Measurements from ENCODE around the gene FTCD.

FTCD gene

DNA sequence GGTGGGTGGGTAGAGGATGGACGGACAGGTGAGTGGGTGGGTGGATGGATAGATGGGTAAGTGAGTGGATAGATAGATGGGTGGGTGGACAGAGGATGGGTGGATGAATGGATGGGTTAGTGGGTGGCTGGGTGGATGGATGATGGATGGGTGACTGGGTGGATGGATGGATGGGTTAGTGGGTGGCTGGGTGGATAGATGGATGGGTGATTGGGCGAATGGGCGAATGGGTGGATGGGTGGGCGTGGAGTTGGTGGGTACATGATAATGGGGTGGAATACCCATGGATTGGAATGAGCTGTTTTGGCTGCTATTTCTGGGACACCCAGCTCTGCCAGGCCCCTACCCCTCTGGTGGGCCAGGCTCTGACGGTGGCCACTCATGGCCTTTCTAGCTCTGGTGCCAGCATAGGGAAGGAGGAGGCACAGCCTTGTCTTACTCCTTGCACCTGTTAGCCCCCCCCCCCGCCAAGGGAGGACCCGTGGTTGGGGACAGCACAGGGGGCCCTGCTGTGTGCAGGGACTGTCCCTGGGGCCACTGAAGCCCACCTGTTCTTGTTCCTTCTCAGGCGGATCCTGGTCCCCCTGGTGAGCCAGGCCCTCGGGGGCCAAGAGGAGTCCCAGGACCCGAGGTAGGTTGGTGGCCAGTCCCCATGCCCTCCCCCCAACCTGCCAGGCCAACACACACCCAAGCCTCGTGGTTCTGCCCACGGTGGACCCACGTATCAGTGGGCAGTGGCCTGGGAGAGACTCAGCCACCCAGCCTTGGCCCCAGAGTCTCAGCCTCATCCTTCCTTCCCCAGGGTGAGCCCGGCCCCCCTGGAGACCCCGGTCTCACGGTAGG, 31.1 kb downstream of the FTCD start:
- no peak for DNase-seq (ENCODE audit: low spot score)

DNA sequence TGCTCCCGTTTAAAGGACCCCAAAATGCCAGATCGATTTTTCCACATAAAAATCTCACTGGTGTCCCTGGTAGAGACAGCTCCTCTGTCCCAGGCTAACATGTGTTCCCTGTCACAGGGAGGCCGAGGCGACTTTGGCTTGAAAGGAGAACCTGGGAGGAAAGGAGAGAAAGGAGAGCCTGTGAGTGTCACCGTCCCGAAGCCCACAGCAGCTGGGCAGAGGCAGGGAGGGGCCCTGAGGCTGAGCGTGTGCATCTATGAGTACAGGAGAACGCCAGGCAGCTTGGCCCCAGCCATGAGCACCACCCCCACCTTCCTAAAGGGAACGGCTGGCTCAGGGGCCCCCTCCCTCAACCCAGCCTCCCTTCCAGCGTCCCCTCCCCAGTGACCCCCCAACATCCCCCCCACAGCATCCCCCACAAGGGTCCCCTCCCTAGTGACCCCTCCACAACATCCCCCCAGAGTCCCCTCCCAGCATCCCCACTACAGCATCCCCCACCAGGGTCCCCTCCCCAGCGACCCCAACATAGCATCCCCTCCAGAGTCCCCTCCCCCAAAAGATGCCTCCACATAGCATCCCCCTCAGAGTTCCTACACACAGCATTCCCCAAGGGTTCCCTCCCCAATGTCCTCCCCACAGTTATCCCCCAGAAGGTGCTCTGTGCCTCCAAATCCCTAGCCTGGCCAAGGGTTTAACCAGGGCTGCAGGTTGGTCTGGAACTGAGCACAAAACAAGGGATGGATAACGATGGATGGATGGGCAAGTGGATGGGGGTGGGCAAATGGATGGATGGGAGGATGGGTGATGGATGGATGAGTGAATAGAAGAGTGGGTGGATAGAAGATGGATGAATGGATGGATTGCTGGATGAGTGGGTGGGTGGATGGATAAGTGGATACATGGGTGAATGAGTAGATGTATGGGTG, 32.4 kb downstream of the FTCD start:
- no peak for DNase-seq (ENCODE audit: low spot score)

DNA sequence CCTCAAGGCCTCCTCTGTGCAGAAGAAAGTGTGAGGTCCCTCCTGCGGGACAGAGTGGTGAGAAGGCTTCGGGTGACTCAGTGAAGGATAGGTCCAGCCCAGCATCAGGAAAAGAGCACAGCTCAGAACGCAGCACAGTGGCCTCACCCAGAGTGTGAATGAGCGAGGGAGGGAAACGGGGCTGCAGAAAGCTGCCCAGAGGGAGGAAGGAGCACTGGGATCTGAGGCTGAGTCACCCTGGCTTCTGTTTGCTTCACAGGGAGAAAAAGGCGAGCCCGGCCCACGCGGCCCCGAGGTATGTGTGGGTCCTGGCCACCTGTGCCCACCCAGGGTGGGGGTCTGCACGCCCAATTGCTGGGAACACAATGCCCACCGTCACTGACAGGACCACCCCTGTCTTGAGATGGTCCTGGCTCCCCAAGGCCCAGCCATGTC, 33.1 kb downstream of the FTCD start:
- no peak for DNase-seq (ENCODE audit: low spot score)

GRCh38 chr21:46121286-46122221, 33.8 kb downstream of the FTCD start:
- DNase-seq (ENCODE audit: low spot score), result no peak

- peak; percentile 31 for DNase-seq (ENCODE audit: low spot score)
Observed at GRCh38 chr21:46120301-46121285, 34.8 kb downstream of the FTCD start.

- DNase-seq (ENCODE audit: low spot score), result peak; percentile 42
Observed at GRCh38 chr21:46119637-46120271, 35.6 kb downstream of the FTCD start.

DNA sequence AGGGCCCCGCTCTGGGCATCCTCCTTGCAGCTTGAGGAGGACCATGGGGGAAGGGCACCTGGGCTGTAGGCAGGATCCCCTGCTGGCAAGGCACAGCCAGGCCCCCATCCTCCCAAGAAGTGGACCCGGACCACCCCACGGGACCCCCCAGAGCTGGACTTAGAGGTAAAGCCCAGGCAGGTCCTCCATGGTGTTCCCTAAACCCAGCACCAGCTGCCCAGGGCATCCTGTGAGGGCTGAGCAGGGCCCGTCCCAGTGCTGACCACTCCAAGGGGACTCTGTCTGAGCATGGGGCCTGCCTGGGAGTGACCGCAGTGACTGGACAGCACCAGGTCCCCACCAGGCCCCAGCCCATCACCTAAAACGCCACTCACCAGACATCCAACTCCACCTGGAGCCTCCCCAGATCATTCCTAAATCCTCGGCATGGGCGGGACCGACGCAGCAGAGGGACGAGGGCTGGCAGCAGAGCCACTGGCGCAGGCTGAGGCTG, 36.2 kb downstream of the FTCD start:
- DNase-seq (ENCODE audit: low spot score), result peak; percentile 36

DNA sequence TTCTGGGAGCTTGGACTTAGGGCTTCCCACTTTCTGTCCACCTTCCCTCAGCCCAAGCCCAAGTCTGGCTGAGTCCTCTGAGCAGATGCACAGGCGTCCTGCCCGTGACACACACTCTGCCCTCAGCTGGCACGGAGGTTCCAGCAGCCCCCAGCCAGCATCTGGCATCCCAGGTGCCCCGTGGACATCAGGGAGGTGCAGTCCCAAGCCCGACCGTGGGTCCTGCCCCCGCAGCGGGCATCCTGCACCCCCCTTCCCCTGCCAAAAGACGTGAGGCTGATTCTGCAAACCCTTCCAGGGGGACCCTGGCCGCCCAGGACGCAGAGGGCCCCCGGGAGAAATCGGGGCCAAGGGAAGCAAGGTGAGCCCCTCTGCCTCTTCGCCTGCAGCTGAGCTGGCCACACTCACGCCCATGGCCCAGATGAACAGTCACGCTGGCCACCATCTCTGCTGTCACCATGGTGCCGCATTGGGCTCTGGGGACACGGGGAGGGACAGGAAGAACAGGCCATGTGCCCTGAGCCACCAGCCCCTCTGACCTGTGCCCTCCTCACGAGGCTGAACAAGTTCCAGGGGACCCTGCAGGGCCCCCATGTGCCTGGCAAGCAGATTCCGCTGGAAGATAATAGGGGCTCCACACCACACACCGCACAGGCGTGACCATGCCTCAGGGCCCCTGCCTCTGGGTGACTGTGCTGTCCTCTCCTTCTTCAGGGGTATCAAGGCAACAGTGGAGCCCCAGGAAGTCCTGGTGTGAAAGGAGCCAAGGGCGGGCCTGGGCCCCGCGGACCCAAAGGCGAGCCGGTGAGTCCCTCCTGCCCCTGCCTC, 36.8 kb downstream of the FTCD start:
- peak; percentile 36 for DNase-seq (ENCODE audit: low spot score)

- peak; percentile 33 for DNase-seq (ENCODE audit: low spot score)
Observed at GRCh38 chr21:46117586-46118315, 37.6 kb downstream of the FTCD start.

GRCh38 chr21:46116776-46117585, 38.4 kb downstream of the FTCD start:
- DNase-seq (ENCODE audit: low spot score), result peak; percentile 33

- DNase-seq (ENCODE audit: low spot score), result peak; percentile 24
Observed at GRCh38 chr21:46116189-46116775, 39.1 kb downstream of the FTCD start.

DNA sequence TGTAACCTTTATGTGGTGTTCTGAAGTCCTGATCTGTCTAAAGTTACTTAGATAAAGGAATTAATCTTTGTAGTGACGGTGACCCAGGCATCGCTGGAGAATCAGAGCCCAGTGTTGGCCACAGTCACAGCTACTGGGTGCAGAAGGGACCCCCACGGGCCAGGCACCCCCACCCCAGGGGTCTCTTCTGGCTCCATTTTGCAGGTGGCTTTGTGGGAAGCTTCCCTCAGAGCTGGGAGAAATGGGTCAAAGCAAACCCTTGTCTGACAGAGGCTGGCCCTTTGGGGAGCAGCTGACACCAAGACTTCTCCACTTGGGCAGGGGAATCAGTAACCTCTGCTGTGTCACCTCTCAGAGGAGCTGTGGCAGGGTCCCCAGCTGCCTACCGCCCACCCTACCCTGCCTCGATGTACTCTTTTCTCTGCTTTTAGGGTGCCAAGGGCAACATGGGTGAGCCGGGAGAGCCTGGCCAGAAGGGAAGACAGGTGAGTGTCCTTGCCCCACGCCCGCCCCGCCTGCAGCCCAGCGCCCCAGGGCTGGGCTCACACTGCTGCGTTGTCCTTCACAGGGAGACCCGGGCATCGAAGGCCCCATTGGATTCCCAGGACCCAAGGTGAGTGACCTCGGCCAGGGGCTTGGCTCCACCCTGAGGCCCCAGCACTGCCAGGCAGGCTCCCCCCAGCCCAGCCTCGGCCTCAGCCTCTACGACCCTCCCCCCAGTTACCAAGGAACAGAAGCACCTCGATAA, 39.8 kb downstream of the FTCD start:
- DNase-seq (ENCODE audit: low spot score), result peak; percentile 20

DNA sequence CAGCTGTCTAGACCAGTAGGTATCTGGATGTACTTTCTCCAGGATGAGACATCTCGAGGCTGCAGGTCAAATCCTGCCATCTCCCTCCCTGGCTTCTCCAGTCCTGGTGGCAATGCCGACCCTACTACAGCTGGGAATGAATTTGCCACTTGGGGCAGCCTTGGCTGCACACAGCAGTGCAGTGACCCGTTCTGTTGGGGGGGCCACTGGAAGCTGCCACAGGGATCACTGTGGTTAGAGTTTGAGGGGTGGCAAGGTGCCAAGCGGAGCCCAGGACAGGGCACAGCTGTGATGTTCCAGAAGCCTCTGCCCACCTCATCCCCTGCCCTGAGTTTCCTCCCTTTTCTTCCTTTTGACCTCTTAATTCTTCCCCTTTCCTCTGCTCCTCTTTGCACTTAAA, 40.4 kb downstream of the FTCD start:
- DNase-seq (ENCODE audit: low spot score), result peak; percentile 8

DNA sequence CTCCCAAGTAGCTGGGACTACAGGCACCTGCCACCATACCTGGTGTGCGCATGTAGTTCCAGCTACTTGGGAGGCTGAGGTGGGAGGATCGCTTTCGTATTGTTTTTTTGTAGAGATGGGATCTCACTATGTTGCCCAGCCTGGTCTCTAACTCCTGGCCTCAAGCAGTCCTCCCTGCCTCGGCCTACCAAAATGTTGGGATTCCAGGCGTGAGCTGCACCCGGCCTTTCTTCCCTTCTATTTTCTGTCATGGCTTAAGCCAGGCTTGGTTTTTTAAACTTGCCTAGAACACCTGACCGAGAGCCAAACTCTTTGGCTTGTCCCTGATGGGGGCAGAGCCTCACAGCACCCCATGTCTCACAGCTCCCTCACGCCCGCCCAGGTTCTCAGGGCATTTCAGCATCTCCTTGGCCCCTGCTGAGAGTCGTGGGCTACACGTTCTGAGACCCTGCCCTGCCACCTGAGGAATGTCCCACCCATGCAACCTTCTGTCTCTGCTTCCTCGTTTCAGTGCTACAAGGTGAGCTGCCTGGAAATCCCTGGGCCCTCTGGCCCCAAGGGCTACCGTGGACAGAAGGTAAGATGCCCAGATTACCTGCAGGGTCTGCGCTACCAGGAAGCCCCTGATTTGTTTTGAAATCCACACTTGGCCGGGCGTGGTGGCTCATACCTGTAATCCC, 41.7 kb downstream of the FTCD start:
- DNase-seq (ENCODE audit: low spot score), result peak; percentile 18

DNA sequence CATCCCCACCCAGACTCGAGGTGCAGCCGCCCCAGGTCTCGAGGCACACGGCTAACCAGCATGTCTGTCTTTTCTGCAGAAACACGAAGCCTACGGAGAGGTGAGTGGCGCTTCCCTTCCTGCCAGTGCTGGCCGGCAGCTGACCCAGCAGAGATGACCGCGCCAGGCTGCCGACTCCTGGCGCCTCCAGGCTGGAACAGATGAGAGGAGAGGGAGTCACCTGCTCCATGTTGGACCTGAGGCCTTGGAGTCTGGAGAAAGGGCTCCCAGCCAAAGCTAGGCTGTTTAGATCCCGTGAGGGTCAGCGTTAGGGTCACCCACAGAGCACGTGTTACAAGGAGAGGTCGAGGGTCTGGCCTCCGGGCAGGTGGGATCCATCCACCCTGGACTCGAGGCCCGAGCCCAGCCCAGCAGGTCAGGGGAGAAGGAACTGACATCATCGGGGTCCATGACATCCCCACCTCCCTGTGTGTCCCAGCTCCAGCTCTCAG, 42.6 kb downstream of the FTCD start:
- peak; percentile 20 for DNase-seq (ENCODE audit: low spot score)

Measured in D341Med (cell line).